Fibroblast of the aortic adventitia (primary cell): ENCODE results near the gene QRICH2. TPM values are rescaled to one million over a fixed set of nuclear protein-coding genes. Genes with fewer than 3 reads are reported as not detected.
"Not testable (repeated sequence)": the region's sequence is repeated elsewhere in the genome, so short reads cannot be mapped to it uniquely, and the experiment has no call there.

Experiments
- DNase-seq: peaks from one replicate; pipeline ENCODE4 v3.0.0-alpha.2; 2010; ENCODE audit warnings: low read depth
- H3K4me3 ChIP-seq: 2 replicates; pipeline ENCODE4 v1.5.1; 2011; ENCODE audit warnings: low read depth, mild to moderate bottlenecking, control low read depth, low read length, moderate library complexity
- CTCF ChIP-seq: IDR thresholded peaks from 2 replicates; pipeline ENCODE4 v1.5.1; 2011; ENCODE audit warnings: mild to moderate bottlenecking, low read length, control low read depth, inconsistent platforms; ENCODE audit not compliant: insufficient read depth
- total RNA-seq: library from RNA; depleted of rRNA; stranded (reverse); fragments of >200 nt; gene quantifications from 2 replicates; pipeline ENCODE4 v1.2.3, GENCODE V29; 2012; ENCODE audit warnings: low replicate concordance

The QRICH2 gene
- total RNA-seq, 1 donor: 1.8 TPM

GRCh38 chr17:76309461-76309860 is 1.4 kb upstream of the QRICH2 start:
- H3K4me3 ChIP-seq: no peak overlapping the region
- no peak for TF ChIP-seq CTCF
- DNase-seq: no peak

GRCh38 chr17:76307299-76307965 is 644 bp downstream of the QRICH2 start:
- no peak overlapping the region for H3K4me3 ChIP-seq
- no peak for DNase-seq
- TF ChIP-seq CTCF: no peak

- H3K4me3 ChIP-seq, DNase-seq: not testable (repeated sequence)
Measured at GRCh38 chr17:76305135-76305454, 3.0 kb downstream of the QRICH2 start.

- TF ChIP-seq CTCF: no peak
- no peak overlapping the region for H3K4me3 ChIP-seq
- no peak for DNase-seq
Measured at GRCh38 chr17:76304226-76305134, 3.6 kb downstream of the QRICH2 start.

- TF ChIP-seq CTCF: no peak
- DNase-seq: no peak
- no peak overlapping the region for H3K4me3 ChIP-seq
Measured at GRCh38 chr17:76297436-76297835, 10.6 kb downstream of the QRICH2 start.

- H3K4me3 ChIP-seq: no peak overlapping the region
- DNase-seq: no peak
- TF ChIP-seq CTCF: no peak
Measured at GRCh38 chr17:76296889-76297288, 11.2 kb downstream of the QRICH2 start.

- TF ChIP-seq CTCF: peak; percentile 29
- DNase-seq: peak; percentile 55
- H3K4me3 ChIP-seq: no peak overlapping the region
Measured at GRCh38 chr17:76296186-76296585, 11.9 kb downstream of the QRICH2 start.
